ENCODE data around the gene PCDH1. TPM values are rescaled to one million over a fixed set of nuclear protein-coding genes. Genes with fewer than 3 reads are reported as not detected.

PCDH1 gene
- total and polyA plus RNA-seq, 2 of the 8 experiments (the other 6 are each of a cell fraction or from before 2014, with no cell fraction given) = 101 to 102 TPM

DNA sequence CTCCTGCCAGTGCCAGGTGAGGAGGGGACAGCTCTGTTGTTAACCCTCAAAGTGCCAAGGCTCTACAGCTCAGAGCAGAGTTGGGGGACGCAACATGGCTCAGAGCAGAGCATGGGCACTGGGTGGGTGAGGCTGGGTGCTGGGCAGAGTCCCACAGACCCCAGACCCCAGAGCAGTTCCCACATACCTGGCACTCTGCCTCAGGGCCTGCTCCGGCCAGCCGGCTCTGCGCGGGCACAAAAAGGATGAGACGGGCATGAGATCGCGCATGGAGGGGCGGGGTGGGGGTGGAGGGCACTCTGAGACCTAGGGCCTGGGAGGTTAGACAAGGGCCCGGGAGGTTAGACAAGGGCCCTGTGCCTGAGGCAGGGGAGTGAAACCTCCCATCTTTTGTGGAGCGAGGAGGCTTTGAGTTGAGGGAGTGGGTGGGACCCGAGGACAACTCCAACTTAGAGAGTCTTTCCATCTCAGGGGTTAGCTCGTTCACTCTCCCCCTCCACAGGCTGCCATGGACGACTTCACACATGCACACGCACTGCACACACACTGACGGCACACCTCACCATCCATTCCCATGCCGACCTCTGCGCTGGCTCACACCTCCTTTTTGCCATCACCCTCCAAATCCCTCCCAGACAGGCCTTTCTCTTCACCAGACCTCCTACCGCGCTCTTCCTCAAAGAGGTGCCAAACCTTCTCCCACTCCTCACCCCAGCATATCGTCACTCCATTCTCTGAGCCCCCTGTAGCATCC, 22.0 kb downstream of the PCDH1 start (continued):
- TF ChIP-seq RNF2 (IDR thresholded peaks at IDR 0.05; ENCODE audit: borderline replicate concordance, low read depth, low read length, missing control alignments, poor library complexity, severe bottlenecking) (no peak), NRF1 (IDR thresholded peaks at IDR 0.05; ENCODE audit: low read depth, low read length) (no peak), CHD1 (IDR thresholded peaks at IDR 0.05; ENCODE audit: low read depth, low read length) (no peak)

Measured in H1 (cell line).